ENCODE measurements around the gene RAD9B. TPM values are rescaled to one million over a fixed set of nuclear protein-coding genes. Genes with fewer than 3 reads are reported as not detected.
"Not testable (repeated sequence)": the region's sequence is repeated elsewhere in the genome, so short reads cannot be mapped to it uniquely, and the experiment has no call there.

Gene RAD9B
- polyA plus RNA-seq, 2 of the 4 experiments (the other 2 are of a cell fraction), result 0.18 to 0.66 TPM

DNA sequence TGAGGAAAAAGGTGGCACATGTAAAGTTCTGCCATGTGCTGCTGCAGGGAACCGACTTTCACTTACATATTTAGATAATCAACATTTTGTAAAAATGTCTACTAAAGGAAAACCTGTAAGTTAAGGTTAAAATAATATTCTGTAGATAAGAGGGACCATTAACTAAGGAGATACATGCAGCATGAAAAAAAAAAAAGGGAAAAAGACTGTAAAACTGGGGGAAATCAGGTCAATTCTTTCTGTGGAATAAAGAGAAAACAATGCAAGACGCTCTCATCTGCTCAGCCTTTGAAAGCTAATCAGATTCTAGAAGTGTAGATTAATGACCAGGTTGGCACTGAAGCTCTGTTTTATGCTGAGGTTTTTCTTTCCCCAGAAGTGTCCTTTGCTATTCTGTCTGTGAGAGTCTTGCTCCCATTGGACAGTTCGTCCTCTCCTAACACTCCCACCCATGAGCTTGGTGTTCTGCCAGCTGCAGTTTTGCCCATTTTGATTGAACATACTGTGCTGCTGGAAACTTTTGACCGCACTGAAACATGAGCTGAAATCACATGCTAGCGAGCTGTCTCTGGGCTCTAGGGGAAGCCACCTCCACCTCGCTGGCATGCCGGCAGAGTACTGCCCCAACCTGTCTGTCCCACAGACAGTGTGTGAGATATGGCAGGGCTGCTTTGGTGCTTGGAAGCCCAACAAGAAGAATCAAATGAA lies 41.3 kb downstream of the RAD9B start (continued):
- TF ChIP-seq, protein P1, sequence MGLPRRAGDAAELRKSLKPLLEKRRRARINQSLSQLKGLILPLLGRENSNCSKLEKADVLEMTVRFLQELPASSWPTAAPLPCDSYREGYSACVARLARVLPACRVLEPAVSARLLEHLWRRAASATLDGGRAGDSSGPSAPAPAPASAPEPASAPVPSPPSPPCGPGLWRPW (IDR thresholded peaks at IDR 0.05), result no peak

DNA sequence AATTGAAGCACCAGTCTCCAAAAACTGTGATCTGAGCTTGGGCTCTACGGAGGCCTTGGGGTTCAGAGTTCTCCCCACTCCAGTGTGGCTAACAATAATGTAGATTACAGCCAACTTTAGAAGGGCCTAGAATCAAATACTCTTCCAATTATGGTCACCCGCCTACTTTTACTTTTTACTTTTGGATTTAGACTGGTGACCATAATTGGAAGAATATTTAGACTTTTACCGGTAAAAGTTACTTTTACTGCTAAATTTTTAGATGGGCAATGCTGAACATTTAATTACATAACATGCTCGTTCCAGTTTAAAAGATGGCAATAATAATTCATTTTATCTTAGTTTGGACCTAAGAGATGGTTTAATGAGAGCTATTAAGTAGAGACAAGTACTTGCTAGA lies 41.8 kb downstream of the RAD9B start:
- no peak for TF ChIP-seq HOXB5 (CRISPR knock-in tag; IDR thresholded peaks at IDR 0.05)
- TF ChIP-seq KDM5A (IDR thresholded peaks at IDR 0.05), result no peak
- no peak for TF ChIP-seq CHD4 (IDR thresholded peaks at IDR 0.05; ENCODE audit: borderline replicate concordance)
- no peak for TF ChIP-seq ZNF302 (CRISPR knock-in tag; IDR thresholded peaks at IDR 0.05)
- TF ChIP-seq, protein P2, sequence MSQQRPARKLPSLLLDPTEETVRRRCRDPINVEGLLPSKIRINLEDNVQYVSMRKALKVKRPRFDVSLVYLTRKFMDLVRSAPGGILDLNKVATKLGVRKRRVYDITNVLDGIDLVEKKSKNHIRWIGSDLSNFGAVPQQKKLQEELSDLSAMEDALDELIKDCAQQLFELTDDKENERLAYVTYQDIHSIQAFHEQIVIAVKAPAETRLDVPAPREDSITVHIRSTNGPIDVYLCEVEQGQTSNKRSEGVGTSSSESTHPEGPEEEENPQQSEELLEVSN (IDR thresholded peaks at IDR 0.05; ENCODE audit: borderline replicate concordance, low read depth), result no peak
- TF ChIP-seq POLR2AphosphoS2 (conservative IDR thresholded peaks at IDR 0.05; ENCODE audit: low read length), result no peak
- no peak for TF ChIP-seq FOSL2 (IDR thresholded peaks at IDR 0.05)
- TF ChIP-seq FOSL2 (CRISPR knock-in tag; IDR thresholded peaks at IDR 0.05), result no peak
- TF ChIP-seq, protein P1 (IDR thresholded peaks at IDR 0.05), result no peak
- TF ChIP-seq EP300 (IDR thresholded peaks at IDR 0.05), result no peak
- no peak for TF ChIP-seq ESRRA (IDR thresholded peaks at IDR 0.05; ENCODE audit: borderline replicate concordance, low read length)
- no peak for TF ChIP-seq RCOR1 (IDR thresholded peaks at IDR 0.05; ENCODE audit: low read depth, low read length)
- TF ChIP-seq MAFK (IDR thresholded peaks at IDR 0.05; ENCODE audit: partially characterized antibody), result no peak
- TF ChIP-seq, protein P3, sequence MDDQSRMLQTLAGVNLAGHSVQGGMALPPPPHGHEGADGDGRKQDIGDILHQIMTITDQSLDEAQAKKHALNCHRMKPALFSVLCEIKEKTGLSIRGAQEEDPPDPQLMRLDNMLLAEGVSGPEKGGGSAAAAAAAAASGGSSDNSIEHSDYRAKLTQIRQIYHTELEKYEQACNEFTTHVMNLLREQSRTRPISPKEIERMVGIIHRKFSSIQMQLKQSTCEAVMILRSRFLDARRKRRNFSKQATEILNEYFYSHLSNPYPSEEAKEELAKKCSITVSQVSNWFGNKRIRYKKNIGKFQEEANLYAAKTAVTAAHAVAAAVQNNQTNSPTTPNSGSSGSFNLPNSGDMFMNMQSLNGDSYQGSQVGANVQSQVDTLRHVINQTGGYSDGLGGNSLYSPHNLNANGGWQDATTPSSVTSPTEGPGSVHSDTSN (IDR thresholded peaks at IDR 0.05), result no peak
- TF ChIP-seq EHMT2 (IDR thresholded peaks at IDR 0.05; ENCODE audit: low read depth), result no peak
- TF ChIP-seq CEBPB (IDR thresholded peaks at IDR 0.05), result no peak
- peaks cover 24% of the 10 kb centered on the region for H3K4me1 ChIP-seq
- FAIRE-seq, result no peak

DNA sequence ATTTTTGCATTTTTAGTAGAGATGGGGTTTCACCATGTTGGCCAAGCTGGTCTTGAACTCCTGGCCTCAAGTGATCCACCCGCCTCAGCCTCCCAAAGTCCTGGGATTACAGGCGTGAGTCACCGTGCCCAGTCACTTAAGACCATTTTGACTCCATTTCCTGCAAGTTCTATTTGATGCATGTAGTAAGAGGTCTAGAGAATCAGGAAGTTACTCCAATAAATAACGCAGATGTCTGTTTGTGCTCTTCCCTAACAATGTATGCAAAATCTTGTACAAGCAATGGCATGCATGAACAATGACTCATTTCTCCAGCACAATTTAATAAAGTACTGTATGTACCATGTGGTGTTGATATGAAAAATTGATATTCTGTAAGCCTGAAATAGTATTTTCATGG lies 43.1 kb downstream of the RAD9B start:
- not testable (repeated sequence) for FAIRE-seq
- peak in 1 of 2 experiments; percentile 85 for DNase-seq (ENCODE audit: low read depth in 1 of 2, low spot score in 1 of 2)
- peaks cover 24% of the 10 kb centered on the region for H3K4me1 ChIP-seq

More for the DNA sequence above, 41.8 kb downstream of the RAD9B start:
- 93% methylated on average over 4 of the region's 4 CpGs for WGBS (ENCODE audit: missing lambda C conversion rate)
- DNase-seq (ENCODE audit: low read depth in 1 of 2, low spot score in 1 of 2), result no peak
- no peak overlapping the region for H3K4me2 ChIP-seq
- ChIA-PET CTCF (interaction anchor here (0.6 to 3.4 kb wide), 4 partner anchors 13 to 930 kb away, joined by 3 to 13 read pairs (median 6); partner anchors contain the start of gene ARPC3), POLR2A (no interaction called here)
- no peak for ATAC-seq
- H3K9me3 ChIP-seq, result no peaks in the 10 kb centered on the region
- peak overlapping the region in 1 of 2 experiments; percentile 34; a peak in 1 of 6 replicates for H3K27ac ChIP-seq
- H3K4me3 ChIP-seq, result no peak overlapping the region

DNA sequence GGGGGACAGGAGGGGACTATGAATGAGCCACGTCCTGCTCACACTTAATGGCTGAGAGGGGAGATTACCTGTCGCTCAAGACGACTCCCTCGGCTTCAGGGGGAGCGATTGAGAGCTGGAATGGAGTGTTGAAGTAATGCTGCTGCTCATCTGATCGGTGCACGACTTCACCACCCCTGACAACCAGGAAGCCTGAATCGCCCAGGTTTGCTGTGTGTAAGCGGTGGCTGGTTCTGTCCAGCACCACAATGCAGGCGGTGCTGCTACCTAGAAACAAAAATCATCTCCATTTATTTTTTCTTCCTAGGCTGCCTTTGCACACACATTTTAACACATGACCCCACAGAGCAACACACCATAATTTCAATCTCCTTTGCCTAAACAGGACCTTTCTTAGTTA lies 43.7 kb downstream of the RAD9B start:
- DNase-seq (ENCODE audit: low read depth in 1 of 2, low spot score in 1 of 2) (no peak), ATAC-seq (peak; percentile 63 to 64; a peak in 3 of 6 replicates), FAIRE-seq (no peak)
- POLR2A ChIA-PET, result interaction anchor here (0.6 kb wide), 1 partner anchor 14 kb away, joined by 3 read pairs; no protein-coding TSS in a partner anchor
- Histone ChIP-seq H3K4me3 (no peak overlapping the region), H3K9me3 (no peaks in the 10 kb centered on the region), H3K27ac (peak overlapping the region; percentile 54 to 59; a peak in 4 of 6 replicates), H3K4me1 (peaks cover 24% of the 10 kb centered on the region), H3K4me2 (peak overlapping the region; percentile 36; the same call in 2 of the 3 replicates)
- TF ChIP-seq, protein P4, sequence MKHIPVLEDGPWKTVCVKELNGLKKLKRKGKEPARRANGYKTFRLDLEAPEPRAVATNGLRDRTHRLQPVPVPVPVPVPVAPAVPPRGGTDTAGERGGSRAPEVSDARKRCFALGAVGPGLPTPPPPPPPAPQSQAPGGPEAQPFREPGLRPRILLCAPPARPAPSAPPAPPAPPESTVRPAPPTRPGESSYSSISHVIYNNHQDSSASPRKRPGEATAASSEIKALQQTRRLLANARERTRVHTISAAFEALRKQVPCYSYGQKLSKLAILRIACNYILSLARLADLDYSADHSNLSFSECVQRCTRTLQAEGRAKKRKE (CRISPR knock-in tag; IDR thresholded peaks at IDR 0.05; ENCODE audit: low read depth), result no peak
- TF ChIP-seq, protein P5, sequence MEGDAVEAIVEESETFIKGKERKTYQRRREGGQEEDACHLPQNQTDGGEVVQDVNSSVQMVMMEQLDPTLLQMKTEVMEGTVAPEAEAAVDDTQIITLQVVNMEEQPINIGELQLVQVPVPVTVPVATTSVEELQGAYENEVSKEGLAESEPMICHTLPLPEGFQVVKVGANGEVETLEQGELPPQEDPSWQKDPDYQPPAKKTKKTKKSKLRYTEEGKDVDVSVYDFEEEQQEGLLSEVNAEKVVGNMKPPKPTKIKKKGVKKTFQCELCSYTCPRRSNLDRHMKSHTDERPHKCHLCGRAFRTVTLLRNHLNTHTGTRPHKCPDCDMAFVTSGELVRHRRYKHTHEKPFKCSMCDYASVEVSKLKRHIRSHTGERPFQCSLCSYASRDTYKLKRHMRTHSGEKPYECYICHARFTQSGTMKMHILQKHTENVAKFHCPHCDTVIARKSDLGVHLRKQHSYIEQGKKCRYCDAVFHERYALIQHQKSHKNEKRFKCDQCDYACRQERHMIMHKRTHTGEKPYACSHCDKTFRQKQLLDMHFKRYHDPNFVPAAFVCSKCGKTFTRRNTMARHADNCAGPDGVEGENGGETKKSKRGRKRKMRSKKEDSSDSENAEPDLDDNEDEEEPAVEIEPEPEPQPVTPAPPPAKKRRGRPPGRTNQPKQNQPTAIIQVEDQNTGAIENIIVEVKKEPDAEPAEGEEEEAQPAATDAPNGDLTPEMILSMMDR (IDR thresholded peaks at IDR 0.05), result no peak
- TF ChIP-seq HOXB13 (CRISPR knock-in tag; IDR thresholded peaks at IDR 0.05; ENCODE audit: low read depth), result no peak
- TF ChIP-seq RNF2 (IDR thresholded peaks at IDR 0.05; ENCODE audit: borderline replicate concordance, low read depth), result no peak
- no peak for TF ChIP-seq SMC3 (IDR thresholded peaks at IDR 0.05)
- no peak for TF ChIP-seq HOXA7 (CRISPR knock-in tag; IDR thresholded peaks at IDR 0.05)
- CTCF ChIA-PET, result interaction anchor here (3.4 kb wide), 1 partner anchor 55 kb away, joined by 13 read pairs; no protein-coding TSS in a partner anchor
- WGBS (ENCODE audit: missing lambda C conversion rate), result 91% methylated on average over 10 of the region's 10 CpGs

More for the DNA sequence above, 43.1 kb downstream of the RAD9B start:
- CTCF ChIA-PET, result interaction anchor here (1.0 to 3.4 kb wide), 2 partner anchors 18 to 56 kb away, joined by 3 to 13 read pairs; no protein-coding TSS in a partner anchor
- 58% methylated on average over 4 of the region's 4 CpGs for WGBS (ENCODE audit: missing lambda C conversion rate)
- H3K4me3 ChIP-seq; POLR2A ChIA-PET; H3K9me3 ChIP-seq; TF ChIP-seq FOSL2 (IDR thresholded peaks at IDR 0.05): not testable (repeated sequence)
- ATAC-seq, result peak in 1 of 2 experiments; percentile 78; a peak in 3 of 6 replicates
- peak; percentile 73 for TF ChIP-seq FOSL2 (CRISPR knock-in tag; IDR thresholded peaks at IDR 0.05)
- H3K27ac ChIP-seq, result peak overlapping the region; percentile 42 to 54; a peak in 1 of 6 replicates
- H3K4me2 ChIP-seq, result peak overlapping the region; percentile 36; the same call in 1 of the 3 replicates
